HepG2 (cell line): ENCODE results near the gene KIF2C. TPM values are rescaled to one million over a fixed set of nuclear protein-coding genes. Genes with fewer than 3 reads are reported as not detected.

Experiments used
- KAT2B ChIP-seq: fragments of 150-350 bp; IDR thresholded peaks from 2 replicates; pipeline ENCODE4 v1.6.1; 2014; ENCODE audit warnings: low read depth, low read length, borderline replicate concordance
- MAZ ChIP-seq, 2 experiments: sonication (generic) in 1 of 2; formaldehyde crosslinking in 1 of 2; IDR thresholded peaks; 2 replicates each; pipeline versions ENCODE4 v1.5.0 to v1.6.1; 2012 to 2020; ENCODE audit warnings: low read depth in 2 of 2, mild to moderate bottlenecking in 2 of 2, borderline replicate concordance in 1 of 2, improper control_type of control experiment in 1 of 2, low read length in 1 of 2, missing genetic modification reagents in 1 of 2, moderate library complexity in 1 of 2
- MXD1 ChIP-seq: sonication (generic); formaldehyde crosslinking; IDR thresholded peaks from 2 replicates; pipeline ENCODE4 v1.4.0; 2020; ENCODE audit warnings: mild to moderate bottlenecking, missing genetic modification reagents
- NR2C2 ChIP-seq: sonication (generic); formaldehyde crosslinking; IDR thresholded peaks from 2 replicates; pipeline ENCODE4 v1.4.0; 2020; ENCODE audit warnings: missing genetic modification reagents, mild to moderate bottlenecking, moderate library complexity, borderline replicate concordance
- NR2F2 ChIP-seq: IDR thresholded peaks from 2 replicates; pipeline ENCODE4 v1.6.1; 2012; ENCODE audit warnings: low read depth, inconsistent platforms, borderline replicate concordance
- PHF8 ChIP-seq: sonication (generic); formaldehyde crosslinking; IDR thresholded peaks from 2 replicates; pipeline ENCODE4 v1.5.0; 2020; ENCODE audit warnings: missing genetic modification reagents
- SKI ChIP-seq: fragments of 450-650 bp; IDR thresholded peaks from one replicate; pipeline ENCODE4 v1.6.1; 2018; ENCODE audit warnings: mild to moderate bottlenecking; ENCODE audit not compliant: partially characterized antibody
- THRA ChIP-seq: sonication (generic); formaldehyde crosslinking; IDR thresholded peaks from 2 replicates; pipeline ENCODE4 v1.4.0; 2020; ENCODE audit warnings: missing genetic modification reagents, borderline replicate concordance
- ZNF225 ChIP-seq: sonication (generic); formaldehyde crosslinking; IDR thresholded peaks from 2 replicates; pipeline ENCODE4 v1.4.0; 2020; ENCODE audit warnings: mild to moderate bottlenecking, missing genetic modification reagents
- ZNF343 ChIP-seq: sonication (generic); formaldehyde crosslinking; IDR thresholded peaks from 2 replicates; pipeline ENCODE4 v1.4.0; 2020; ENCODE audit warnings: mild to moderate bottlenecking, missing genetic modification reagents
- ZNF460 ChIP-seq: sonication (generic); formaldehyde crosslinking; IDR thresholded peaks from 2 replicates; pipeline ENCODE4 v1.5.1; 2020; ENCODE audit warnings: missing genetic modification reagents, mild to moderate bottlenecking, borderline replicate concordance
- ZNF543 ChIP-seq: sonication (generic); formaldehyde crosslinking; IDR thresholded peaks from 2 replicates; pipeline ENCODE4 v1.4.0; 2020; ENCODE audit warnings: mild to moderate bottlenecking, missing genetic modification reagents
- ZNF546 ChIP-seq: sonication (generic); formaldehyde crosslinking; conservative IDR thresholded peaks from 2 replicates; pipeline ENCODE4 v1.8.1; 2023; ENCODE audit warnings: mild to moderate bottlenecking, missing genetic modification reagents
- ZNF576 ChIP-seq: sonication (generic); formaldehyde crosslinking; IDR thresholded peaks from 2 replicates; pipeline ENCODE4 v1.4.0; 2020; ENCODE audit warnings: mild to moderate bottlenecking, missing genetic modification reagents
- ZNF646 ChIP-seq: sonication (generic); formaldehyde crosslinking; IDR thresholded peaks from 2 replicates; pipeline ENCODE4 v1.9.0; 2021; ENCODE audit warnings: mild to moderate bottlenecking, missing genetic modification reagents
- ZNF709 ChIP-seq: sonication (generic); formaldehyde crosslinking; IDR thresholded peaks from 2 replicates; pipeline ENCODE4 v1.5.0; 2020; ENCODE audit warnings: mild to moderate bottlenecking, missing genetic modification reagents
- ZSCAN21 ChIP-seq: sonication (generic); formaldehyde crosslinking; IDR thresholded peaks from 2 replicates; pipeline ENCODE4 v1.8.0; 2022; ENCODE audit warnings: mild to moderate bottlenecking, missing genetic modification reagents, moderate library complexity, borderline replicate concordance
- ZSCAN22 ChIP-seq: sonication (generic); formaldehyde crosslinking; IDR thresholded peaks from 2 replicates; pipeline ENCODE4 v1.4.0; 2020; ENCODE audit warnings: mild to moderate bottlenecking, missing genetic modification reagents
- ZSCAN29 ChIP-seq: sonication (generic); formaldehyde crosslinking; conservative IDR thresholded peaks from 2 replicates; pipeline ENCODE4 v1.4.0; 2020; ENCODE audit warnings: mild to moderate bottlenecking, missing genetic modification reagents
- polyA plus RNA-seq, 8 experiments: library from polyadenylated mRNA; depleted of rRNA in 3 of 8; stranded (reverse) in 7 of 8; unstranded in 1 of 8; fragments of >200 nt; fragmentation: Illumina TruSeq in 4 of 8; extraction: Trizol in 4 of 8; gene quantifications; 2 replicates each; pipeline versions ENCODE4 v1.2.1 to v1.2.3, GENCODE V29; 2011 to 2016; ENCODE audit warnings: low read depth in 4 of 8, missing spikeins in 1 of 8, mixed read lengths in 1 of 8; ENCODE audit not compliant: insufficient read depth in 1 of 8
- total RNA-seq, 5 experiments: library from RNA; depleted of rRNA; stranded (reverse); fragments of >200 nt; fragmentation: Illumina TruSeq; extraction: Trizol; gene quantifications; 2 replicates each; pipeline ENCODE4 v1.2.3, GENCODE V29; 2016; ENCODE audit warnings: low read depth in 1 of 5

The KIF2C gene
- total and polyA plus RNA-seq, 2 of the 13 experiments (the other 11 are each of a cell fraction or from before 2014, with no cell fraction given): 29.7 to 53.7 TPM

- 0 out of 2 replicates have a peak, but pooled peaks have one; percentile 14 for TF ChIP-seq ZNF646 (CRISPR knock-in tag)
- no peak for TF ChIP-seq NR2F2
- TF ChIP-seq KAT2B: no peak
- TF ChIP-seq ZSCAN29: no peak
- 0 out of 2 replicates have a peak, but pooled peaks have one; percentile 65 for TF ChIP-seq ZNF576 (CRISPR knock-in tag)
- TF ChIP-seq NR2C2 (CRISPR knock-in tag): no peak; the same call in 1 of the 2 replicates
- peak; percentile 62; the same call in 1 of the 2 replicates for TF ChIP-seq ZNF709 (CRISPR knock-in tag)
- peak; percentile 84 for TF ChIP-seq ZNF225 (CRISPR knock-in tag)
- peak; percentile 84 for TF ChIP-seq PHF8 (CRISPR knock-in tag)
- TF ChIP-seq MXD1: peak; percentile 74; the same call in 1 of the 2 replicates
- no peak for TF ChIP-seq ZNF546 (CRISPR knock-in tag)
- no peak for TF ChIP-seq THRA (CRISPR knock-in tag)
- no peak for TF ChIP-seq SKI
- TF ChIP-seq ZSCAN22 (CRISPR knock-in tag): no peak
- TF ChIP-seq MAZ (IDR thresholded peaks at IDR 0.05; ENCODE audit: borderline replicate concordance, low read depth, low read length): no peak
- TF ChIP-seq MAZ (CRISPR knock-in tag; IDR thresholded peaks at IDR 0.05; ENCODE audit: low read depth): peak; percentile 63
- TF ChIP-seq ZSCAN21 (CRISPR knock-in tag): peak; percentile 70; the same call in 1 of the 2 replicates
- TF ChIP-seq ZNF460 (CRISPR knock-in tag): no peak; the same call in 1 of the 2 replicates
- TF ChIP-seq ZNF543 (CRISPR knock-in tag): no peak
- TF ChIP-seq ZNF343 (CRISPR knock-in tag): peak; percentile 66; the same call in 1 of the 2 replicates
Observed at GRCh38 chr1:44784094-44785028, 44.7 kb downstream of the KIF2C start (continued).
